Activated naive CD4-positive, alpha-beta T cell treated with anti-CD3 and anti-CD28 coated beads for 36 hours (primary cell): Measurements from ENCODE around the gene CDAN1. TPM values are rescaled to one million over a fixed set of nuclear protein-coding genes. Genes with fewer than 3 reads are reported as not detected.

Experiments
- CTCF ChIA-PET: fragments of 350-600 bp; sonication (Branson Sonifier 250); formaldehyde crosslinking; loops from one replicate; lab custom pipeline; 2021; ENCODE audit warnings: antibody characterized with exemption; lab: Charles Lee
- DNase-seq: peaks from one replicate; pipeline ENCODE4 v3.0.0-alpha.2; 2020
- H3K27ac Mint-ChIP-seq: one replicate; pipeline ENCODE4 v1.8.0; 2021; ENCODE audit warnings: mild to moderate bottlenecking, mixed read lengths
- H3K27me3 Mint-ChIP-seq: one replicate; pipeline ENCODE4 v1.8.0; 2021; ENCODE audit warnings: low read depth, mixed read lengths
- H3K36me3 Mint-ChIP-seq: one replicate; pipeline ENCODE4 v1.8.0; 2021; ENCODE audit warnings: low read depth, mixed read lengths
- H3K4me1 Mint-ChIP-seq: one replicate; pipeline ENCODE4 v1.8.0; 2021; ENCODE audit warnings: low read depth, mixed read lengths
- H3K4me3 Mint-ChIP-seq: one replicate; pipeline ENCODE4 v1.8.0; 2021; ENCODE audit warnings: mild to moderate bottlenecking, moderate library complexity, mixed read lengths
- H3K9me3 Mint-ChIP-seq: one replicate; pipeline ENCODE4 v1.8.0; 2021; ENCODE audit warnings: mixed read lengths
- intact Hi-C: fragments of 100-400 bp; cut with micrococcal nuclease; formaldehyde crosslinking; loops from one replicate; pipeline ENCODE4 v1.15.1; 2023
- total RNA-seq, 2 experiments: library from RNA; stranded (reverse); gene quantifications; one replicate each; pipeline ENCODE4 v1.2.3, GENCODE V29; 2021

CDAN1 gene
- total RNA-seq, 2 experiments from 2014 or later = 19.9 to 21.9 TPM

- Mint-ChIP-seq H3K36me3 (no peaks in the 10 kb centered on the region), H3K27me3 (no peaks in the 10 kb centered on the region), H3K4me3 (no peak overlapping the region), H3K9me3 (no peaks in the 10 kb centered on the region), H3K4me1 (peaks cover 6% of the 10 kb centered on the region), H3K27ac (no peak overlapping the region)
- peak; percentile 81 for DNase-seq
- intact Hi-C loops = loop anchor here (1.0 kb wide), 4 partner anchors 217 to 581 kb away; no protein-coding TSS in a partner anchor
- CTCF ChIA-PET = interaction anchor here (0.7 to 1.4 kb wide), 4 partner anchors 14 to 618 kb away, joined by 3 to 5 read pairs (median 3); no protein-coding TSS in a partner anchor
These were observed 32.4 kb downstream of the CDAN1 start for GRCh38 chr15:42704492-42704926.

- Mint-ChIP-seq H3K4me3 (no peak overlapping the region), H3K9me3 (no peaks in the 10 kb centered on the region), H3K36me3 (no peaks in the 10 kb centered on the region), H3K4me1 (no peaks in the 10 kb centered on the region), H3K27ac (no peak overlapping the region), H3K27me3 (no peaks in the 10 kb centered on the region)
- CTCF ChIA-PET = no interaction called here
- intact Hi-C loops = no loop called here
- no peak for DNase-seq
These were observed 40.3 kb downstream of the CDAN1 start for GRCh38 chr15:42696626-42697025.

GRCh38 chr15:42695527-42696071, 41.3 kb downstream of the CDAN1 start:
- CTCF ChIA-PET = no interaction called here
- no peak for DNase-seq
- intact Hi-C loops = no loop called here
- H3K27me3 Mint-ChIP-seq = no peaks in the 10 kb centered on the region
- no peak overlapping the region for H3K27ac Mint-ChIP-seq
- H3K4me1 Mint-ChIP-seq = no peaks in the 10 kb centered on the region
- no peaks in the 10 kb centered on the region for H3K36me3 Mint-ChIP-seq
- H3K9me3 Mint-ChIP-seq = no peaks in the 10 kb centered on the region
- no peak overlapping the region for H3K4me3 Mint-ChIP-seq

- Mint-ChIP-seq H3K4me1 (no peaks in the 10 kb centered on the region), H3K9me3 (no peaks in the 10 kb centered on the region), H3K36me3 (no peaks in the 10 kb centered on the region), H3K4me3 (no peak overlapping the region), H3K27me3 (no peaks in the 10 kb centered on the region), H3K27ac (no peak overlapping the region)
- DNase-seq = no peak
- CTCF ChIA-PET = no interaction called here
- intact Hi-C loops = no loop called here
These were observed 42.5 kb downstream of the CDAN1 start for GRCh38 chr15:42694398-42694797.

- intact Hi-C loops = no loop called here
- Mint-ChIP-seq H3K9me3 (no peaks in the 10 kb centered on the region), H3K36me3 (no peaks in the 10 kb centered on the region), H3K4me3 (no peak overlapping the region), H3K27me3 (no peaks in the 10 kb centered on the region), H3K27ac (no peak overlapping the region), H3K4me1 (no peaks in the 10 kb centered on the region)
- CTCF ChIA-PET = no interaction called here
- DNase-seq = no peak
These were observed 43.0 kb downstream of the CDAN1 start for GRCh38 chr15:42693942-42694341.

GRCh38 chr15:42693496-42693895, 43.4 kb downstream of the CDAN1 start:
- Mint-ChIP-seq H3K27me3 (no peaks in the 10 kb centered on the region), H3K4me3 (no peak overlapping the region), H3K27ac (no peak overlapping the region), H3K4me1 (no peaks in the 10 kb centered on the region), H3K9me3 (no peaks in the 10 kb centered on the region), H3K36me3 (no peaks in the 10 kb centered on the region)
- no peak for DNase-seq
- CTCF ChIA-PET = interaction anchor here (1.7 kb wide), 1 partner anchor 12 kb away, joined by 5 read pairs; no protein-coding TSS in a partner anchor
- intact Hi-C loops = no loop called here

GRCh38 chr15:42692997-42693396, 43.9 kb downstream of the CDAN1 start:
- Mint-ChIP-seq H3K27ac (no peak overlapping the region), H3K27me3 (no peaks in the 10 kb centered on the region), H3K9me3 (no peaks in the 10 kb centered on the region), H3K36me3 (no peaks in the 10 kb centered on the region), H3K4me1 (no peaks in the 10 kb centered on the region), H3K4me3 (no peak overlapping the region)
- intact Hi-C loops = no loop called here
- DNase-seq = no peak
- CTCF ChIA-PET = interaction anchor here (1.7 kb wide), 1 partner anchor 12 kb away, joined by 5 read pairs; no protein-coding TSS in a partner anchor

- Mint-ChIP-seq H3K4me1 (no peaks in the 10 kb centered on the region), H3K27me3 (no peaks in the 10 kb centered on the region), H3K9me3 (no peaks in the 10 kb centered on the region), H3K4me3 (no peak overlapping the region), H3K27ac (no peak overlapping the region), H3K36me3 (no peaks in the 10 kb centered on the region)
- CTCF ChIA-PET = interaction anchor here (1.7 kb wide), 1 partner anchor 13 kb away, joined by 5 read pairs; no protein-coding TSS in a partner anchor
- intact Hi-C loops = no loop called here
- no peak for DNase-seq
These were observed 44.4 kb downstream of the CDAN1 start for GRCh38 chr15:42692536-42692935.

GRCh38 chr15:42691770-42692169, 45.2 kb downstream of the CDAN1 start:
- DNase-seq = no peak
- Mint-ChIP-seq H3K9me3 (no peaks in the 10 kb centered on the region), H3K36me3 (no peaks in the 10 kb centered on the region), H3K4me1 (no peaks in the 10 kb centered on the region), H3K4me3 (no peak overlapping the region), H3K27ac (no peak overlapping the region), H3K27me3 (no peaks in the 10 kb centered on the region)
- intact Hi-C loops = no loop called here
- CTCF ChIA-PET = interaction anchor here (1.7 kb wide), 1 partner anchor 14 kb away, joined by 5 read pairs; no protein-coding TSS in a partner anchor

GRCh38 chr15:42691308-42691707, 45.6 kb downstream of the CDAN1 start:
- intact Hi-C loops = no loop called here
- Mint-ChIP-seq H3K27me3 (no peaks in the 10 kb centered on the region), H3K9me3 (no peaks in the 10 kb centered on the region), H3K27ac (no peak overlapping the region), H3K4me3 (no peak overlapping the region), H3K36me3 (no peaks in the 10 kb centered on the region), H3K4me1 (no peaks in the 10 kb centered on the region)
- no peak for DNase-seq
- CTCF ChIA-PET = no interaction called here

- CTCF ChIA-PET = no interaction called here
- no peaks in the 10 kb centered on the region for H3K27me3 Mint-ChIP-seq
- H3K4me3 Mint-ChIP-seq = no peak overlapping the region
- H3K27ac Mint-ChIP-seq = no peak overlapping the region
- no peaks in the 10 kb centered on the region for H3K4me1 Mint-ChIP-seq
- H3K9me3 Mint-ChIP-seq = no peaks in the 10 kb centered on the region
- intact Hi-C loops = no loop called here
- DNase-seq = no peak
- H3K36me3 Mint-ChIP-seq = no peaks in the 10 kb centered on the region
These were observed 48.6 kb downstream of the CDAN1 start for GRCh38 chr15:42688301-42688700.

- CTCF ChIA-PET = no interaction called here
- Mint-ChIP-seq H3K4me3 (no peak overlapping the region), H3K4me1 (no peaks in the 10 kb centered on the region), H3K27ac (no peak overlapping the region), H3K9me3 (no peaks in the 10 kb centered on the region), H3K36me3 (peaks cover 2% of the 10 kb centered on the region), H3K27me3 (no peaks in the 10 kb centered on the region)
- no peak for DNase-seq
- intact Hi-C loops = no loop called here
These were observed 49.2 kb downstream of the CDAN1 start for GRCh38 chr15:42687740-42688139.

GRCh38 chr15:42686281-42686680, 50.6 kb downstream of the CDAN1 start:
- H3K4me3 Mint-ChIP-seq = no peak overlapping the region
- CTCF ChIA-PET = no interaction called here

More at GRCh38 chr15:42686281-42686680, 50.6 kb downstream of the CDAN1 start:
- no peaks in the 10 kb centered on the region for H3K4me1 Mint-ChIP-seq
- no peak overlapping the region for H3K27ac Mint-ChIP-seq
- DNase-seq = no peak
- H3K36me3 Mint-ChIP-seq = peaks cover 2% of the 10 kb centered on the region
- H3K9me3 Mint-ChIP-seq = no peaks in the 10 kb centered on the region
- intact Hi-C loops = no loop called here
- H3K27me3 Mint-ChIP-seq = no peaks in the 10 kb centered on the region
